ENCODE measurements around the gene PDE6A. TPM values are rescaled to one million over a fixed set of nuclear protein-coding genes. Genes with fewer than 3 reads are reported as not detected.

The PDE6A gene
- total RNA-seq, 1 experiment from 2014 or later, result 0.42 TPM

DNA sequence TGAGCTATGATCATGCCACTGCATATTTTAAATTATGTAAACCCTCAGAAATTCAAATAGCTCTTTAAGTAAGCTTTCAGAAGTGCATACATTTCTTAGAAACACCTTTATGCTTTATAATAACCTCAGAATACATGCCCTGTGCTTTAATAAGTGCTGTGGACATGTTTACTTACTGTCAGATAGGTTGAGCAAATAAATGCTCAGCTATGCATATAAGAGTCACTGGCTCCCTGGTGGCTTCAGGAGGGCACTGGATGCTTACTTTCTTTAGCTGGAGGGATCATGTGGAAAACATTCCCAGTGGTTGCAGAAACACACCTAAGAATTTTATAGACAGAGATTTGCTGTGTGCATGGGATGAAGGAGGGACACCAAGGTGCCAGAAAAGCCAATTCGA is 74.4 kb downstream of the PDE6A start:
- peaks cover 10% of the 10 kb centered on the region for H3K4me1 Mint-ChIP-seq (ENCODE audit: insufficient read depth, unreplicated experiment)
- intact Hi-C loops (cut with micrococcal nuclease), result no loop called here
- peaks cover 15% of the 10 kb centered on the region for H3K9me3 Mint-ChIP-seq (ENCODE audit: unreplicated experiment)
- TF ChIP-seq, protein P1, sequence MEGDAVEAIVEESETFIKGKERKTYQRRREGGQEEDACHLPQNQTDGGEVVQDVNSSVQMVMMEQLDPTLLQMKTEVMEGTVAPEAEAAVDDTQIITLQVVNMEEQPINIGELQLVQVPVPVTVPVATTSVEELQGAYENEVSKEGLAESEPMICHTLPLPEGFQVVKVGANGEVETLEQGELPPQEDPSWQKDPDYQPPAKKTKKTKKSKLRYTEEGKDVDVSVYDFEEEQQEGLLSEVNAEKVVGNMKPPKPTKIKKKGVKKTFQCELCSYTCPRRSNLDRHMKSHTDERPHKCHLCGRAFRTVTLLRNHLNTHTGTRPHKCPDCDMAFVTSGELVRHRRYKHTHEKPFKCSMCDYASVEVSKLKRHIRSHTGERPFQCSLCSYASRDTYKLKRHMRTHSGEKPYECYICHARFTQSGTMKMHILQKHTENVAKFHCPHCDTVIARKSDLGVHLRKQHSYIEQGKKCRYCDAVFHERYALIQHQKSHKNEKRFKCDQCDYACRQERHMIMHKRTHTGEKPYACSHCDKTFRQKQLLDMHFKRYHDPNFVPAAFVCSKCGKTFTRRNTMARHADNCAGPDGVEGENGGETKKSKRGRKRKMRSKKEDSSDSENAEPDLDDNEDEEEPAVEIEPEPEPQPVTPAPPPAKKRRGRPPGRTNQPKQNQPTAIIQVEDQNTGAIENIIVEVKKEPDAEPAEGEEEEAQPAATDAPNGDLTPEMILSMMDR (IDR thresholded peaks at IDR 0.05; ENCODE audit: unreplicated experiment), result no peak
- no peak overlapping the region for H3K4me3 Mint-ChIP-seq (ENCODE audit: unreplicated experiment)
- ChIA-PET POLR2A (interaction anchor here (0.7 to 1.1 kb wide), 4 partner anchors 10 to 95 kb away, joined by 3 to 4 read pairs (median 3); no protein-coding TSS in a partner anchor), CTCF (interaction anchor here (0.6 to 33.7 kb wide), 5 partner anchors 26 to 107 kb away, joined by 3 to 845 read pairs (median 6); no protein-coding TSS in a partner anchor)
- no peaks in the 10 kb centered on the region for H3K27me3 Mint-ChIP-seq (ENCODE audit: insufficient read depth, unreplicated experiment)
- H3K36me3 Mint-ChIP-seq (ENCODE audit: insufficient read depth, unreplicated experiment), result no peaks in the 10 kb centered on the region
- no TSS peak for BruUV-seq (replicated peaks)
- H3K27ac Mint-ChIP-seq (ENCODE audit: low read depth, unreplicated experiment), result no peak overlapping the region
- DNase-seq (ENCODE audit: unreplicated experiment), result no peak

DNA sequence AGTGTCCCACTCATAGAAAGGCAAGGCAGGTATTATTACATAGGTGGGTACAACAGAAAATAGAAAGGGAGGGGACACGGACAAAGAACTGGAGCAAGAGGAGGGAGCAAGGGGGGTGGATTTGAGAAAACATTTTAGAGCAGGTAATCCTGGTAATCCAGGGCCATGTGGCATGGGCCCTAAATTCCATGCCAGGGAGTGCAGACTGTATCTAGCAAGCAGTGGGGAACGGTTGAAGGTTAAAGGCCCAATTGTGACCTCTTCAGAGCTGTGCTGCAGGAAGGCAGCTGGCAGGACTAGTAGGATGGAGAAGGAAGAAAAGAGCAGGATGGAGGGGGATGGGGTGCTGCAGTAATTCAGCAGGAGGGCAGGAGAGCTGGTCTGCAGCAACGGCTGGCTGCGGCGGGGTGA is 75.2 kb downstream of the PDE6A start:
- no peak overlapping the region for H3K4me3 Mint-ChIP-seq (ENCODE audit: unreplicated experiment)
- TF ChIP-seq, protein P1 (IDR thresholded peaks at IDR 0.05; ENCODE audit: unreplicated experiment), result no peak
- no peaks in the 10 kb centered on the region for H3K36me3 Mint-ChIP-seq (ENCODE audit: insufficient read depth, unreplicated experiment)
- ChIA-PET CTCF (interaction anchor here (0.6 to 33.7 kb wide), 5 partner anchors 28 to 1386 kb away, joined by 3 to 845 read pairs (median 3); no protein-coding TSS in a partner anchor), POLR2A (interaction anchor here (1.1 kb wide), 2 partner anchors 11 to 25 kb away, joined by 3 to 4 read pairs; no protein-coding TSS in a partner anchor)
- H3K27me3 Mint-ChIP-seq (ENCODE audit: insufficient read depth, unreplicated experiment), result no peaks in the 10 kb centered on the region
- BruUV-seq (replicated peaks), result no TSS peak
- DNase-seq (ENCODE audit: unreplicated experiment), result no peak
- peaks cover 10% of the 10 kb centered on the region for H3K4me1 Mint-ChIP-seq (ENCODE audit: insufficient read depth, unreplicated experiment)
- H3K27ac Mint-ChIP-seq (ENCODE audit: low read depth, unreplicated experiment), result no peak overlapping the region
- intact Hi-C loops (cut with micrococcal nuclease), result no loop called here
- H3K9me3 Mint-ChIP-seq (ENCODE audit: unreplicated experiment), result peaks cover 15% of the 10 kb centered on the region

DNA sequence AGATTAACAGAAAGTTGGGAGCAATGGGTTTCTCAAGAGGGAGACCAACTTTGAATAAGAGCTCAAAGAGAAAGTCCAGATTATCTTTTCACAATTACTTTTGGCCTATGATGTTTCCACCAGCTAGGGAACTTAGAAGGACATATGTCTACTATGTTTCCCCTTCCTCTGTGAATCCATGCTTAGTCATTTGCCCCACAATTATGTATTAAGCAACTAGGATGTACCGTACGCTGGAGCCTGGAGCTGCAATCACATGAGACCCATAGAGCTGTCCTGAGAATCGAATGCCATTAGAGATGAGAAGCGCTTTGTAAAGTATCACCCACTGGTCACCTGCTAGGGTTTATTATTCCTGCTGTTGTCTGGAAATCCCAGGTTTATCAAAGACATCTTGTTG is 78.8 kb downstream of the PDE6A start:
- Mint-ChIP-seq H3K27me3 (ENCODE audit: insufficient read depth, unreplicated experiment) (no peaks in the 10 kb centered on the region), H3K36me3 (ENCODE audit: insufficient read depth, unreplicated experiment) (peaks cover 6% of the 10 kb centered on the region), H3K27ac (ENCODE audit: low read depth, unreplicated experiment) (no peak overlapping the region), H3K9me3 (ENCODE audit: unreplicated experiment) (peaks cover 15% of the 10 kb centered on the region), H3K4me3 (ENCODE audit: unreplicated experiment) (no peak overlapping the region), H3K4me1 (ENCODE audit: insufficient read depth, unreplicated experiment) (peaks cover 16% of the 10 kb centered on the region)
- POLR2A ChIA-PET, result interaction anchor here (0.6 to 2.5 kb wide), 6 partner anchors 8 to 246 kb away, joined by 3 to 8 read pairs (median 4); no protein-coding TSS in a partner anchor
- intact Hi-C loops (cut with micrococcal nuclease), result no loop called here
- BruUV-seq (replicated peaks), result no TSS peak
- TF ChIP-seq, protein P1 (IDR thresholded peaks at IDR 0.05; ENCODE audit: unreplicated experiment), result no peak
- DNase-seq (ENCODE audit: unreplicated experiment), result peak; percentile 64
- CTCF ChIA-PET, result interaction anchor here (0.6 to 42.7 kb wide), 4 partner anchors 9 to 93 kb away, joined by 5 to 1621 read pairs (median 426); partner anchors contain the start of genes PDE6A and SLC26A2

DNA sequence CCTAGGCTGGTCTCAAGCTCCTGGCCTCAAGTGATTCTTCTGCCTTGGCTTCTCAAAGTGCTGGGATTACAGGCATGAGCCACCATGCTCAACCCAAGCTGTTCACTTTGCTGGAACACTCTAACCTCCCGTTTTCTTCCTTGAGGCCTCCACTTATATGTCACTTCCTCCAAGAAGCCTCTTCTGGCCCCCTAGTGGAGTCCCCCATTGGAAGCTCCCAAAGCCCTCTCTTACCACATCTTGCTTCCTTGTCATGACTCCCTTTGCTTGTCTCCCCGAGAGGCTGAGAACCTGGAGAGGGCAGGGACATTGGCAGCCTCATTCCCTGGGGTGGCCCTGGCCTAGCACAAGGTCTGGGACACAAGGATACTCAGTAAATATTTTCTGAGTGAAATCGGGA is 80.8 kb downstream of the PDE6A start:
- no peaks in the 10 kb centered on the region for H3K27me3 Mint-ChIP-seq (ENCODE audit: insufficient read depth, unreplicated experiment)
- no peak overlapping the region for H3K4me3 Mint-ChIP-seq (ENCODE audit: unreplicated experiment)
- H3K9me3 Mint-ChIP-seq (ENCODE audit: unreplicated experiment), result peaks cover 15% of the 10 kb centered on the region
- intact Hi-C loops (cut with micrococcal nuclease), result no loop called here
- DNase-seq (ENCODE audit: unreplicated experiment), result no peak
- H3K36me3 Mint-ChIP-seq (ENCODE audit: insufficient read depth, unreplicated experiment), result peaks cover 8% of the 10 kb centered on the region
- TF ChIP-seq, protein P1 (IDR thresholded peaks at IDR 0.05; ENCODE audit: unreplicated experiment), result no peak
- no peak overlapping the region for H3K27ac Mint-ChIP-seq (ENCODE audit: low read depth, unreplicated experiment)
- no TSS peak for BruUV-seq (replicated peaks)
- peaks cover 20% of the 10 kb centered on the region for H3K4me1 Mint-ChIP-seq (ENCODE audit: insufficient read depth, unreplicated experiment)
- CTCF ChIA-PET, result interaction anchor here (0.6 to 42.7 kb wide), 3 partner anchors 11 to 94 kb away, joined by 3 to 1621 read pairs (median 845); partner anchors contain the start of genes PDE6A and SLC26A2
- POLR2A ChIA-PET, result interaction anchor here (0.9 to 2.5 kb wide), 3 partner anchors 10 to 419 kb away, joined by 3 to 7 read pairs (median 5); no protein-coding TSS in a partner anchor

Data from MCF 10A (cell line).